ENCODE data around the gene CSNK2B. TPM values are rescaled to one million over a fixed set of nuclear protein-coding genes. Genes with fewer than 3 reads are reported as not detected.
A peak's percentile ranks its signal among the peaks of the same experiment; 100 is the strongest.

The CSNK2B gene
- polyA plus RNA-seq, 1 donor (not counting 4 experiments of a cell fraction or from before 2014, with no cell fraction given), result 43.7 TPM

DNA sequence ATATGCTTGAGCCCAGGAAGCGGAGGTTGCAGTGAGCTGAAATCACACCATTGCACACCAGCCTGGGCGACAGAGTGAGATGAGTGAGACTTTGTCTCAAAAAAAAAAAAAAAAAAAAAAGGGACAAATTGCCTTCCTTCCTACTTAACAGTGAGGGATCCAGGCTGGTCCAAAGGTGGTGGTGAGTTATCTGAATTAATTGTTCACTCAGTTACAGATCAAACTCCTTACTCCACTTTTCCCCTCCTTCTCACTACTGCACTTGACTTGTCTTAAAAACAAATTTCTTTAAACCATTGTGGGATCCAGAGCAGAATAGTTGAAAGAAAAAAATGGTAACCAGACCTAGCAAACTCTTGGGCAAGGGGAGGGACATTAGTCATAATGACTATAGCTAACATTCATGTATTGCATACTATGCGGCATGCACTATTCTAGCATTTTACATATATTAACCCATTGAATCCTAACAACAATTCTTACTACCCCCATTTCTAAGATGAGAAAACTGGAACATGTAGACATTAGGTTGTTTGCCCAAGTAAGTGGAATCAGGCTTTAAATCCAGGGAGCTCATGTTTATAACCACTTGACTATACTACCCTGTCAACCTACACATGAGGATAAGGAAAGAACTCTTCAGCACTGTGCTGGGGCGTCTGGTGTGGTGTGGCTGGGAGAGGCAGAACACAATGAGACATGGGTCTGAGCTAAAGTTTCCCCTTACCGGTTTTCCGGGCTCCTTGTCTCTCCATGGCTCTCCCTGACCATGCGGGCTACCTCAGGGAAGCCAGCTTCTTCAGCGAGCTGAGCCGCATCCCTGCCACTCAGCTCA is 2.5 kb upstream of the CSNK2B start:
- no peak for TF ChIP-seq EZH2 (IDR thresholded peaks at IDR 0.05; ENCODE audit: low read length)
- TF ChIP-seq, protein P1, sequence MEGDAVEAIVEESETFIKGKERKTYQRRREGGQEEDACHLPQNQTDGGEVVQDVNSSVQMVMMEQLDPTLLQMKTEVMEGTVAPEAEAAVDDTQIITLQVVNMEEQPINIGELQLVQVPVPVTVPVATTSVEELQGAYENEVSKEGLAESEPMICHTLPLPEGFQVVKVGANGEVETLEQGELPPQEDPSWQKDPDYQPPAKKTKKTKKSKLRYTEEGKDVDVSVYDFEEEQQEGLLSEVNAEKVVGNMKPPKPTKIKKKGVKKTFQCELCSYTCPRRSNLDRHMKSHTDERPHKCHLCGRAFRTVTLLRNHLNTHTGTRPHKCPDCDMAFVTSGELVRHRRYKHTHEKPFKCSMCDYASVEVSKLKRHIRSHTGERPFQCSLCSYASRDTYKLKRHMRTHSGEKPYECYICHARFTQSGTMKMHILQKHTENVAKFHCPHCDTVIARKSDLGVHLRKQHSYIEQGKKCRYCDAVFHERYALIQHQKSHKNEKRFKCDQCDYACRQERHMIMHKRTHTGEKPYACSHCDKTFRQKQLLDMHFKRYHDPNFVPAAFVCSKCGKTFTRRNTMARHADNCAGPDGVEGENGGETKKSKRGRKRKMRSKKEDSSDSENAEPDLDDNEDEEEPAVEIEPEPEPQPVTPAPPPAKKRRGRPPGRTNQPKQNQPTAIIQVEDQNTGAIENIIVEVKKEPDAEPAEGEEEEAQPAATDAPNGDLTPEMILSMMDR (optimal IDR thresholded peaks at IDR 0.05 in 1 of 3, IDR thresholded peaks at IDR 0.05 in 1 of 3, conservative IDR thresholded peaks at IDR 0.05 in 1 of 3; ENCODE audit: extremely low read depth in 1 of 3, insufficient read depth in 2 of 3, low read length in 3 of 3), result no peak
- Histone ChIP-seq H4K20me1 (ENCODE audit: control insufficient read depth, extremely low read depth, insufficient read depth, low read length) (no peaks in the 10 kb centered on the region), H3K36me3 (ENCODE audit: control insufficient read depth in 2 of 2, extremely low read depth in 1 of 2, insufficient read depth in 2 of 2, low read length in 2 of 2) (peaks cover 10 to 18% of the 10 kb centered on the region in 2 experiments), H3K9ac (ENCODE audit: control insufficient read depth, extremely low read depth, insufficient read depth, low read length) (peak overlapping the region; percentile 94), H3K27me3 (ENCODE audit: control insufficient read depth, extremely low read depth, insufficient read depth, low read length) (no peaks in the 10 kb centered on the region), H3K79me2 (ENCODE audit: control insufficient read depth, insufficient read depth, low read length) (peaks cover 45% of the 10 kb centered on the region), H3K4me2 (ENCODE audit: control insufficient read depth, extremely low read depth, insufficient read depth, low read depth, low read length) (peak overlapping the region; percentile 71), H3K4me3 (ENCODE audit: control insufficient read depth in 2 of 3, extremely low read depth in 1 of 3, insufficient read depth in 2 of 3, low read depth in 1 of 3, low read length in 3 of 3) (peak overlapping the region; percentile 93 to 95 (median 94)), H3K9me3 (ENCODE audit: control insufficient read depth, low read depth, low read length) (no peaks in the 10 kb centered on the region), H2AFZ (ENCODE audit: control insufficient read depth, low read length) (no peak overlapping the region), H3K9me1 (ENCODE audit: control insufficient read depth, extremely low read depth, insufficient read depth, low read length) (no peaks in the 10 kb centered on the region), H3K27ac (ENCODE audit: control insufficient read depth, insufficient read depth, low read length) (peak overlapping the region; percentile 96), H3K4me1 (ENCODE audit: control insufficient read depth, extremely low read depth, insufficient read depth, low read length) (peaks cover 45% of the 10 kb centered on the region)
- dilution Hi-C loops (cut with MboI; ENCODE audit: extremely low pct_ligation_motif_present, low sequenced_read_pairs), result no loop called here
- no peak for FAIRE-seq
- no peak for DNase-seq (ENCODE audit: low read depth, low spot score)

DNA sequence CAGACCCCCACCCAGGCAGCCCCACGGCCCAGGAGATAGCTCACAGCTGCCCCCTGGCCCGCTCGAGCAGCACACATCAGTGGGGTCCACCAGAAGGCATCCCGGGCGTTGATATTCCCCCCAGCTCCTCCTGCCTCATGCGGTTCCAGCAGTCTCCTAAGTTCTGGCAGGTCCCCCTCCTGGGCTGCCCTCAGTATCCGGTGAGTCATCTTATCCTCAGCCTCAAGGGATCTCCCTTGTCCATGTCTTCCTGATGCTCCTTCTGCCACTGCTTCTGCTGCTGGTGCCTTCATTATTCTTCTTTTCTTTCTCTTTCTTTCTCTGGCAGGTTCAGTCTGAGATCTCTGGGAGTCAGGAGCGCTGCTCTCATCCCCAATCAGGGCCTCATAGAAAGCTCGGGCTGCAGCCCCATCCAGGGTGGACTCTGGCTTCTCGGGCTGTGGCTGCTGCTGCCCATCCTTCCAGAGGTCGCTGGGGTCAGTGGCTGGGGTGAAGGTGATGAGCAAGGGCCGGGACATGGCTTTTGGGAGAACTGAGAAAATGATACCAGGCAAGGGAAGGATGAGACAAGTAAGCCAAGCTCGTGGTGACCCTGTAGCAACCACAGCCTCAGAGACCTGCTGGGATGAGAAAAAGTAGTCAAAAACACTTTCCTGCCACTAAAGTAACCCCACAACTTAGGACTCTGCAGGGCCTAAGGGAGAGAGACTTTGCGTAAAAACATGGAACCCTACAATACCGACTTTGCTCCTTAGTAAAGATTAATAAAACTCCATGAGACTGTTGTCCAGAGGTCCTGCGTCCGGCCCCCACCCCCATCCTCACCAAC is 1.7 kb upstream of the CSNK2B start:
- dilution Hi-C loops (cut with MboI; ENCODE audit: extremely low pct_ligation_motif_present, low sequenced_read_pairs), result no loop called here
- FAIRE-seq, result no peak
- H3K4me1 ChIP-seq (ENCODE audit: control insufficient read depth, extremely low read depth, insufficient read depth, low read length), result peaks cover 37% of the 10 kb centered on the region

More for the DNA sequence above, 1.7 kb upstream of the CSNK2B start:
- peak overlapping the region; percentile 94 for H3K9ac ChIP-seq (ENCODE audit: control insufficient read depth, extremely low read depth, insufficient read depth, low read length)
- H3K27ac ChIP-seq (ENCODE audit: control insufficient read depth, insufficient read depth, low read length), result peak overlapping the region; percentile 96
- H3K4me2 ChIP-seq (ENCODE audit: control insufficient read depth, extremely low read depth, insufficient read depth, low read depth, low read length), result peak overlapping the region; percentile 71
- peak overlapping the region; percentile 93 to 95 (median 94) for H3K4me3 ChIP-seq (ENCODE audit: control insufficient read depth in 2 of 3, extremely low read depth in 1 of 3, insufficient read depth in 2 of 3, low read depth in 1 of 3, low read length in 3 of 3)
- no peaks in the 10 kb centered on the region for H3K9me1 ChIP-seq (ENCODE audit: control insufficient read depth, extremely low read depth, insufficient read depth, low read length)
- TF ChIP-seq EZH2 (IDR thresholded peaks at IDR 0.05; ENCODE audit: low read length), result no peak
- TF ChIP-seq, protein P1 (optimal IDR thresholded peaks at IDR 0.05 in 1 of 3, IDR thresholded peaks at IDR 0.05 in 1 of 3, conservative IDR thresholded peaks at IDR 0.05 in 1 of 3; ENCODE audit: extremely low read depth in 1 of 3, insufficient read depth in 2 of 3, low read length in 3 of 3), result no peak
- H3K9me3 ChIP-seq (ENCODE audit: control insufficient read depth, low read depth, low read length), result no peaks in the 10 kb centered on the region
- H3K36me3 ChIP-seq (ENCODE audit: control insufficient read depth in 2 of 2, extremely low read depth in 1 of 2, insufficient read depth in 2 of 2, low read length in 2 of 2), result peaks cover 15 to 26% of the 10 kb centered on the region in 2 experiments
- H3K79me2 ChIP-seq (ENCODE audit: control insufficient read depth, insufficient read depth, low read length), result peaks cover 43% of the 10 kb centered on the region
- H4K20me1 ChIP-seq (ENCODE audit: control insufficient read depth, extremely low read depth, insufficient read depth, low read length), result no peaks in the 10 kb centered on the region
- H2AFZ ChIP-seq (ENCODE audit: control insufficient read depth, low read length), result peak overlapping the region; percentile 67
- H3K27me3 ChIP-seq (ENCODE audit: control insufficient read depth, extremely low read depth, insufficient read depth, low read length), result no peaks in the 10 kb centered on the region
- DNase-seq (ENCODE audit: low read depth, low spot score), result no peak

All from keratinocyte (primary cell).